GM21447 (cell line): ENCODE results near the gene TTC39C.
"Not testable (repeated sequence)": the region's sequence is repeated elsewhere in the genome, so short reads cannot be mapped to it uniquely, and the experiment has no call there.

Experiments
- ATAC-seq: cut with Tn5 transposase; IDR thresholded peaks from one replicate; pipeline ENCODE4 v1.9.1; 2021; ENCODE audit not compliant: unreplicated experiment

The TTC39C gene

DNA sequence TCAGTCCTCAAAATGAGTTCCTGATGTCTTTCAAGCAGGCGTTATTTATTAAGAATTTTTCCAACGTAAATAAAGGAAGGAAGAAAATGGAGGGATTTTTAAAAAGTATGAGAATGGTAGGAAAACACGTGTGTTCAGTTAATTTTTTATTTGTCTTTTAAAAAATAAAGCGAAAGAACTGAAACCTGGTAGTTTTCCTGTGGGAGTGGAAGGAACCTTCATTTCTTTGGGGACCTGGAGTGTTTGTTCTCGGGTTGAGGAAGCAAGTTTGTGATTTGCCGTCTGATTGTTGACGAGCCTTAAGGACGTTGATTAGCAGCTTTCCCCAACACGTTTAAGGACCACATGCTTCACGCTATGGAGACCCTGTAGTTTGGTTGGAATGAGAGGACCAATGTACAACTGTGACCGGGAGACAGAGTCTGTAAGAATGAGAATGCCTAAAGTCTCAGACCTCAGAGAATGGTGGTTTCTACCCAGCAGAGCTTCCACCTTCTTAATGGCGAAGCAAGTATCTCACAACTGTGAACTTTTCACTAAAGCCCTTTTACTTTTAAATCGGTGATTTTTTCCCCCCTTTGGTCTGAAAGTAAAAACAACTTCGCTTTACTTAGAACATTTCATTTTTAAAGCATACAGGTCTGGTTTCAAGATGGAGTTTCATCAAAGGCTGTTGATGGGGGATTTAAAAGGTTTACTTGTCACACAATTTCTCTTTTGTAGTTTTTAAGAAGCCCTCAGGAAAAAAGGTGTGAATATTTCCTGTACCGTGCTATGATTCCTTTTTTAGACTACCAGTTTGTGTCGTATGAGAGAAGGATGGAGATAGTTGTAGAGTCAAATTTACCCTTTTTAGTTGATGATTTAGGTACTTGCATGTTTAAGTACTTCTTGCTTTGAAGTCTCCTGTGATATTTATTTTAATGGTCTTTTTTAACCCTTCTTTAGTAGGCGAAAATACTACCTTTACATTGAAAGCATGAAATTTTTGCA, 1.4 kb downstream of the TTC39C start:
- no peak for ATAC-seq

DNA sequence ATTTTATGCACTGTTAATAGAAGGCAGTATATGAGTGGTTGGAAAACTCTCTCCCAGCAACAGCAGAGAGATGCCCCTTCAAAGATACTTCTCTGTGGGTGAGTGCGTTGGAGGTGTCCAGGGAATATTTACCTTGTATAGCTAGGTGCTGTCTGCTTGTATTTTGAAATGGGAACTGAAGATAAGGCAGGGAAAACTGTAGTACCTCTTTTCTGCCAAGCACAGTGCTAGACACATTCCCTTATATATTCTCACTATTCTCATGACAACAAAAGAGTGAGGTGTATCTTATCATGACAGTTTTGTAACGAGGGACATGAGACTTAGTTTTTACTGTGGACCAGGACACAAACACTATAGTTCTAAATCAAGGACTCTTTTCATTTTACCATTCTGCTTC, 2.1 kb downstream of the TTC39C start:
- no peak for ATAC-seq

DNA sequence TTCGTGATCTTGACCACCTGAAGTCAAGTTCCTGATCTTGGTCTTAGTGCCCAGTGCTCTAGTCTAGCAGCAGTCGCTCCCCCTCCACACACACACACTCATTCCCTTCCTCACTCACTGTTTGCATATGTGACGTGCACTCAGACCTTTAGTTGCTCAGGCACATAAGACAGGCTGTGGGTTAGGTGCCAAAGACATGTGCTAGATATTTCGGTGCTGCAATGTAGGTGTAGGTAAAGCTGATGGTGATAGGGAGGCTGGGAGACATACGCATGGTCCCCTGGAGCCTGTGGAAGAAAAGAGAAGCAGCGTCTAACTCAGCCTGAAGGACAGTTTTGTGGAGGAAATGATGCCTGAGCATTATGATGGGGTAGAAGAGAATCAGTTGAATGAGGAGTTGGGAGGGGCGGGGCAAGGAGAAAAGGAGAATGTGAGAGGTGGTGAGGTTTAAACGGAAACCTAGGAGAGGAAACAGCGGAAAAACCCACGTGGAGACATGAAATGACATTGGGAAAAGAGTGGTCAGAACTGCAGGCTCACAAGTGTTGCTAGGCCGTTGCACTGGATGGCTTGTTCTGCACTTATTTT, 3.8 kb downstream of the TTC39C start:
- no peak for ATAC-seq

DNA sequence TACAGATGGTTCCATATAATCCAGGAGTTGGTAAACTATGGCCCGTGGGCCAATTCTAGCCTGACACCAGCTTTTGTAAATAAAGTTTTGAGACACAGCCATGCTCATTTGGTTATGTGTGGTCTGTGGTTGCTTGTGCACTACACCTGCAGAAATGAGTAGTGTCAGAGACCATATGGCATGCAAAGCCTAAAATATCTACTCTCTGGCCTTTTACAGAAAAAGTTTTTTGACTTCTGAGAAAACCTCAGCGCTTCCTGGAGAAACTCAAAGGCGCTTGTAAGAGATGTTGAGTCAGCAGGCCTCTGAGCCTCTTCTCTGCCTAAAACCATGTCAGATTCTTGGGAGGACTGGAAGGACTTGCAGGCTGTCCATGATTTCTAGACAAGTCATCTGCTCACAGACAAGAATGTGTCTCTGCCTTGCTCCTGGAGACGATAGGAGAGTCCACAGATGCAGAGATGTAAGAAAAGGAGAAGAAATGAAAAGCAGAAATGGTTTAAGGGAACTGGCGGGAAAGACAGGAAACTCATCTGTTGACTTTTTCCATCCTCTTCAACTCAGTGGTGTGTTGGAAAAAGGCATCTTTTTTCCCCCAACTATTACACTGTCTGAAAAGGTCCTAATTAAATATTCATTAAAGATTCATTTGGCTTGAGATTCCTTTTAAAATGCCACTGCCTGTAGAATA, 5.2 kb downstream of the TTC39C start:
- peak; percentile 82 for ATAC-seq

DNA sequence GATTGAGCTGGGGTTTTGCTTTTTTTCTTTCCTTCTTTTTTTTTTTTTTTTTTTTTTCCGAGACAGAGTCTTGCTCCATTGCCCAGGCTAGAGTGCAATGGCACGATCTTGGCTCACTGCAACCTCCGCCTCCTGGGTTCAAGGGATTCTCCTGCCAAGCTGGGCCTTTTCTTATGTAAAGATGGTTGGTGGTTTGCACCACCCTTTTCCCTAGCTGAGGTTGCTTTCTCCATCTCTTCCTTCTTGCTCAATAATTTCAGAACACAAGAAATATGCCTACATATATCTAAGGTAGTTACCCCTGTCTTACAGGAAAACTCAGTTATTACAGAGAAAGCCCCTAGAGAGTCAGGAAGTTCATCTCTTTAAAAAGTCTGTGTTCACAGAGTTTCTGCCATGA, 7.0 kb downstream of the TTC39C start:
- ATAC-seq, result no peak

DNA sequence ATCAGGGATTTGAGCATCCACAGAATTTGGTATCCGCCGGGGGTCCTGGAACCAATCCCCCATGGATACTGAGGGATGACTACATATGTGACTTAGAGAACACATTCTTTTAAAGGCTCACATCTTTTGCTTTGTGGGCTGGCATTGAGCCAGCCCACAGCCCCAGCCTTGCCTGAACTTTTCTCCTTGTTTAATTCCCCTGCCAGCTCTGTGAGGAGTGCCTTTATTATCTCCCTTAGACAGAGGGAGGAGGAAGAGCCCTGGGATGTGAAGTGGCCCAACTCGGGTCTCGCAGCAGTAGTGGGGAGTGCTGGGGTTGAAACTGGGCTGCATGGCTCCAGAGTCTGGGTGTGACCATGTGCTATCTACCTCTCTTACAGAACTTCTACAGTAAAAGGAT, 7.6 kb downstream of the TTC39C start:
- no peak for ATAC-seq

DNA sequence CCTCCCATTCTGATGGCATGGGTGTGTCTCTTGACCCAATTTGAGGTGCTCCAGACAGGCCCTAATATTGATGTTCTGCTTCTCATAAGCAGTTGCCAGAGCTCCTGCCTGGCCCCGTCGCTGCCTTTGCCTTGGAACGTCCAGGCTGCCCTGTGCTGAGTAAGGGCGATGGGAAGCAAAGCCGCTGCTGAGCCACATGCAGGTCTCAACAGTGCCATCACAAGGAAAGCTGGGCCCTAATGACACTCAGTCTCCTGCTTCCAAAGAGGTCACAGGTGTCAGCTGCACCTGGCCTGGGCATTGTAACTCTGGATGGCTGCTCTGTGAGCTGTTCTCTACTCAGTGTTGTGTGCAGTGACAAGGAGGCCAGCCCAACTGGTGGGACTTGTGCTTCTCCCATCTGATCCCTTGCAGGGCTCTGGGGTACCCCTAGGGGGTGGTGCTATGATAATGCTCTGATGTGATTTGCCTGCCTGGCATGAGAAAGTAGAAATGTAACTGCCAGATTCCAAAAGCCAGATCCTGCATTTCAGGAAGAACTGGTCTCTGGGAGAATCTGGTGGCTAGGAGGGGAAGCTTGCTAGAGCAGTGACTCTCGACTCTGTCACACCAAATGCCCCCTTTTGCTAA, 8.7 kb downstream of the TTC39C start:
- no peak for ATAC-seq

DNA sequence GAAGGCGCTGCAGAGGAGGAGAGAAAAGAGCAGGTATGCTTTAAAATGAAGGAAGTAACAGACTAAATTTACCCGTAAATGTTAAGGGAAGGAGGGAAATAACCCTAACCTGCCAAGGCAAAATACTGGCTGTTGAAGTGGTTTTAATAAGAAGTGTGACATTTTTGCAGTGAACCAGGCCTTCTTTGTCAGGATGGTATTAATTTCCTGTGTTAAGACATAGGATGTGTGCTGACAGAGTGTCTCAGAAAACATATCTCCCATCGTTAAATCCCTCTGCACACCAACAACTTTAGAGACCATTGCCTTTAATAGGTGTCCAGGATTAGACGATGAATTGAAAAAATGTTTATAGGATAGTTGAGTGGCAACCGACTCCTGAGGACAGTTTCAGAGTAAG, 9.9 kb downstream of the TTC39C start:
- no peak for ATAC-seq

DNA sequence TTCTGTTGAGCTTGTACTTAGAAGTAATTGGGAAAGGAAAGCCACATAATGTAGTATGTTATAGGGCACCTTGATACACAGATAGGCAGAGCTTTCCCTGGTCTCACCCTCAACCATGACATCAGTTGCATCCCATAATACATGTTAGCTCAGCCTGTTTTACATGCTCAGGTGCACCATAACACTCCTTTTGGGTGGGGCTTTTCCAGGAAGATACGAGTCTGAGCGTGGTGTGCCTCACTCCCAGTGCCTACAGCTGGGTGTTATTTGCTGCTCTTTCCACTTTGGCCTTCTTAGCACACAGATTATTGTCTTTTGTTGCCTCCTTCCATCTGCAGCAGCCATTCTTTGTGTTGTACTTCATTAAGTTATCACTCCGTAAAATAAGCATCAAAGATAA, 11.9 kb downstream of the TTC39C start:
- ATAC-seq, result no peak

DNA sequence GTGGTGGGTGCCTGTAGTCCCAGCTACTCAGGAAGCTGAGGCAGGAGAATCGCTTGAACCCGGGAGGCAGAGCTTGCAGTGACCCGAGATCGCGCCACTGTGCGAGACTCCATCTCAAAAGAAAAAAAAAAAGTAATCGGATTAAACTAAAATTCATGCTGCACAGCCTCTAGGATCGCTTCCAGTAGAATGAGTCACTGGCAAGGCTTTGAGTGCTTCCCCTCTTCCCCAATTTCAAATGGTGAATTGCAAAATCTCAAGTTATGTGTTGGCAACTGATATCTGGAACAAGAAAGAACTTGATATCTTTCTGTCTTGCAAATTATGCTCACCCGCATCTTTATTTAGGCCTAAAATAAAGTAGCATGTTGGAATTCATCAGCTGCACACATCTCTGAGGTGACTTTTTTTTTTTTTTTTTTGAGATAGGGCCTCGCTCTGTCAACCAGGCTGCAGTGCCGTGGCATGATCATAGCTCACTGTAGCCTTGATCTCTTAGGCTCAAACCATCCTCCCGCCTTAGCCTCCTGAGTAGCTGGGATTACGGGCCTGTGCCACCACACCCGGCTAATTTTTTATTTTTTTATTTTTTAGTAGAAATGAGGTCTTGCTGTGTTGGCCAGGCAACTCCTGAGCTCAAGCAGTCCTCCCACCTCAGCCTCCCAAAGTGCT, 12.7 kb downstream of the TTC39C start:
- ATAC-seq, result no peak

DNA sequence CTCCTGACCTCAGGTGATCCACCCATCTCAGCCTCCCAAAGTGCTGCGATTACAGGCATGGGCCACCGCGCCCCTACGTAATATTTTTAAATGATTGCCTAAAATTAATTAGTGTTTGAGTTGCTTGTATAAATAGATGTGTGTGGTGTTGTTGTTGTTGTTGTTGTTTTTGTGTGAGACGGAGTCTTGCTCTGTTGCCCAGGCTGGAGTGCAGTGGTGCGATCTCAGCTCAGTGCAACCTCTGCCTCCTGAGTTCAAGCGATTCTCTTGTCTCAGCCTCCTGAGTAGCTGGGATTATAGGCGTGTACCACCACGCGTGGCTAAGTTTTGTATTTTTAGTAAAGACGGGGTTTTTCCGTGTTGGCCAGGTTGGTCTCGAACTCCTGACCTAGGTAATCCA, 14.4 kb downstream of the TTC39C start:
- not testable (repeated sequence) for ATAC-seq

DNA sequence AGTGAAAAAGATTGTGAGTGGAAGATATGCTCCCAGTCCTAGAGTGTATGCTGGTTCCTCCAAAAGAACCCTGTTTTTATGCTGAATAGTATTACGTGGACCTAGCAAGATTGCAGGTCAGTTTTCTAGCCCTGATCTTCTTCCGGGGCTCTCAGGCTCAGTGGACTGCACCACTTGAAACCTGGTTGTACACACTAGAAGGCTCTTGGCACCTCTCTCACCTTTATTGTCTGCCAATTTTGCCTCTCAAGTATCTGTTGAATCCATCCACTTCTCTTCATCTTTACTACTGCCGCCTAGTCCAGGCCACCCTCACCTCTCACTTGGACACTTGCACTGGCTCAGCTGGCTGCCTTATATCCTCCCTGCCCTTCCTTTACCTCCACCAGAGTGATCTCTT, 16.8 kb downstream of the TTC39C start:
- ATAC-seq, result no peak

DNA sequence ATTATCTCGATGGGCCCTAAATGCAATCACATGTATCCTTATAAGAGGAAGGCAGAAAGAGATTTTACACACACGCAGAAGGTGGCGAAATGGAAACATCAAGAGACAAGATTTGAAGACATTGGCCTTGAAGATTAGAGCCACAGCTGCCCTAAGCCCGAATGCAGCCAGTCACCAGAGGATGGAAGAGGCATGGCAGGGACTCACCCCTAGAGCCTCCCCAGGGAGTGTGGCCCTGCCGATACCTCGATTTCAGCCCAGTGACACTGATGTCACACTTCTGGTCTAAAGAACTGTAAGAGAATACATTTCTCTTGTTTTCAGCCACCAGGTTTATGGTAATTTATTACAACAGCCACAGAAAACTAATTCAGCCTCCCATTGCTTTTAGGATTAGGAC, 17.4 kb downstream of the TTC39C start:
- ATAC-seq, result peak; percentile 95

DNA sequence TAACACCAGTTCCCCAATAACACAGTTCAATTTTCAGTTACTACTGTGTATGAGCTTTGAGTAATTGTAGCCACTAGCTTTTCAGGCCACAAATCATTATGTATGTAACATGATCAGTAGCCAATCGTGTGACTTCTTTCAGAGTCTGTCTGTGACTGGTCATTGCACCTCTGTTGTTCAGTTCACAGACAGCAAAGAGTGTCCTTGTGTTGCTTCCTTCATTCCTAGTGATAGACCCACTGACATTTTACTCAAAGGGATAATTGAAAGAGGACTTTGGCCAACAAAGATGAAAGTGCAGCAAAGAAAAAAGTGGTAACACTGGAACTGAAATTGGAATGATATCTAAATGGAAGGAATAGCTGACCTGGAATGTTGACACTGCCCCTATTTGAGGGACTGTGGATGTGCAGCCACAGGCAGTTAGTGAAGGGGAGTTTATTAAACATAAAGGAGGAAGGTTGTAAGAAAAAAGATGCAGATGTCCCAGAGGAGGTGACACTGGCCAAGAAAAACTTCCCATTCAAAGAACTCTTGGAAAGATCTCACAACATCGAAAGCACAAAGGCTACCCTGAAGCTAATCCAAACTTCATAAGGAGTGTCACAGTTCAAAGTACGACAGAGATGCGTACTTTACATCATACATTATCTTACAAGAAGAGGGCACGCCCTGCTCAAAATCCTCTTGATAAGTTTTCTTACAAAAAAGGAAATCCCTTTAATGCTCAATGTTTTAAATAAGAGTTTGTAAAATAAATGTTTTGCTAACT, 19.3 kb downstream of the TTC39C start:
- no peak for ATAC-seq

DNA sequence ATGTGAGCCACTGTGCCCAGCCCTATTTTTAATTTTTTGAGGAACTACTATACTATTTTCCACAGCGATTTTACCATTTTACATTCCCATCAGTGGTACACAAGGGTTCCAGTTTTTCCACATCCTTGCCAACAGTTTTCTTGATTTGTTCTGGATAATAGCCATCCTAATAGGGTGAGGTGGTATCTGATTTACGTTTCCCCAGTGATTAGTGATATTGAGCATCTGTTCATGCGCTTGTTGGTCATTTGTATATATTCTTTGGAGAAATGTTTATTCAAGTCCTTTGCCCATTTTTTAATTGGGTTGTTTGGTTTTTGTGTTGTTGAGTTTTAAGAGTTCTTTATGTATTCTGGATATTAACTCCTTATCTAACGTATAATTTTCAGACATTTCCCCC, 20.8 kb downstream of the TTC39C start:
- no peak for ATAC-seq

DNA sequence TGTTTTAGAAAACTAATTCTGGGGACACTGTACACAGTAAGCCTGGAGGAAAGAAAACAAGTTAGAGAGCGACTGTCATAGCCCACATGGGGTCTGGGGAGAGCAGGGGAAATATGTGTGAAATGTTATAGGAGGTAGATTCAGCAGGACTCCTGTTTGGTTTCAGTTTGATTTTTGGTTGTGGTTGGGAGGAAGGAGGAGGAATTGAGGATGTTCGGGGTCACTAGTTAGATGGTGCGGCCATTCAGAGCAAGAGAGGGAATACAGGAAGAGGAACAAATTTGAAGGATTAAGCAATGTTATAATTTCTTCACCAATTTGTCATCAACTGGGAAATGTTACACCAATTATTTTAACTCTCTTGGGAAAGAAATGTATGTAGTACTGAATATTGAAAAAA, 25.1 kb downstream of the TTC39C start:
- no peak for ATAC-seq

DNA sequence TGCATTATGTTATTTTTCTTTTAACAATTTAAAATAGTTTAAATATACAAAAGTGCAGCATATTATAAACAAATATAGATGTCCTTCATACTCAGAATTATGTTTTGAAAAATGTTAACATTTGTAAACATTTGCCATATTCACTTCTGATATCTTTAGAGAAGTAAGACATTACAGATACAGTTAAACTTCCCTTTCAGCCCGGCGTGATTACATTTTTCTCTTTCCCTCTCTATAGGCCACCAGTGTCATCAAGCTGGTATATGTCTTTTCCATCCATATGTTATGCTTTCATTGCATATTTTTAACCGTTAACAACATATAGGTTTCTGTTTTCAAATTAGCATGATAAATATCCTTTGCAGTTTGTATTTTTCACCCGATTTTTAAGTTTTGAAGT, 27.1 kb downstream of the TTC39C start:
- no peak for ATAC-seq

DNA sequence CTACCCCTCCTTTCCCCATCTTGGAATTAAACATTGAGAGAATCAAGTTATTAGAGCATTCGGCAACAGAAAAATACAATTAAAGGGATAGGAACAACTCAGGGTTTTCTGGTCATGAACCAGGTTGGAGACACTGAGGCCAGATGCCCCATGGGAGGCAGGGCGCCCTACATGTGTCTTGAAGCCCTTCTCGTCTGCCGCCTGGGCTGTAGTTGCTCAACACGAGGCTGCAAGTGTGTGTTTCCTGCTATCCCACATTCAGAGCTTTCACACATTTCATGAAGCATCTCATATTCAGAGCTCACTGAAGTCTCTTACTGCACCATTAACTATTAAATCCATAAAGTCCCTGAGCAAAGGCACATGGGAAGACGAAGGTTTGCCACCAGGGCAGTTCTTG, 28.8 kb downstream of the TTC39C start:
- ATAC-seq, result no peak

DNA sequence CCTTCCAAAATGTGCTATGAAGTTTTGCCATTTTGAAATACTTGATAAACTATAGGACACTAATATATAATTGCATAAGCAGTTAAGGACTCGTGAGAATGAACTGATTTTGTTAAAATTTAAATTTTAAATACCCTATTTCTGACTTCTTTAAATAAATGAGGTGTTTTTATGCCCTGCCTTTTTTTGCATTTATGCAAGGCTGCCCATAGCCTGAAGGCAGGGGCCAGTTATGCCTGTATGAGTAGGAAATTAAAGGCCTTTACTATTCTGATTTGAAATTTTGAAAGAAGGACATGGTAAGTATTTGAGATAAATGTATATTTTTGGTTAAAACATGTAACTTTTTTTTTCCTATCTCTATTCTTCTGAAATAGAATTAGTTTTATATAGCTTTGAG, 33.7 kb downstream of the TTC39C start:
- ATAC-seq, result no peak

DNA sequence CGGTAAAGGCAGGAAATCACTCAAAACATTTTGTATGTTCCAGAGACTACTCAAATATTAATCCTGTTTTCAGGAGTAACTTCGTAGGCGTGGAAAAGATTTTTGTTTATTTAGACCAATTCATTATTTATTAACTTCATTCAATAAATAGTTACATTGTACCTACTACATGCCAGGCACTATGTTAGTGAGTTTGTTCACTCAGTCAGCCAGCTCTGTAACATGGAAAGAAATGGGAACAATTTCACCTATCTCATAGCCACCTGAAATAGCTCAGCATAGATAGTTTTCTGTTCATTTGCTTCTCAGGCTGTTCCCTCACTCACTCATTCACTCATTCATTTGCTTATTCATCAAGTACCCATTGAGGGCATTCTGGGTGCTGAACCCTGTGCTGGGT, 34.6 kb downstream of the TTC39C start:
- ATAC-seq, result no peak
